ENCODE data around the gene CASZ1. TPM values are rescaled to one million over a fixed set of nuclear protein-coding genes. Genes with fewer than 3 reads are reported as not detected.

CASZ1 gene
- total RNA-seq, 1 experiment from 2014 or later = 27.8 TPM

DNA sequence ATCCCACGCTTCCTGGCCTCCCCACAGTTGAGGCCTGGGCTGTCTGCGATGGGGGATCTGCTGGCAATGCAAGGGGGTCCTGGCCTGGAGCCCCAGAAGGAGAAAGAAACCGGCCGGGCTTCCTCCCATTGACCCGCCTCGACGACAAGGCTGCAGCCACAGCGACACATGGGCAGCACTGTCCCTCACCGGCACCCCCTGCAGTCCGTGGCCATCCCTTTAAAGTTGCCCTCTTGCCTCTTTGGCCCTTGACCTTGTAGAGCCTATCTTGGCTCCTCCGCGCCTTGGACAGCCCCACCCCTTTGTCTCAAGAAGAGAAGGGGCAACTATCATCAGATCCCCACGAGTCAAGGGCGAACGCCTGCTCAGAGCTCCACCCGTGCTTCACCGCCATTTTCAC is 106.0 kb downstream of the CASZ1 start:
- H3K9me3 ChIP-seq (ENCODE audit: control insufficient read depth, insufficient read depth, low read depth, low read length) = no peaks in the 10 kb centered on the region
- peaks cover 36% of the 10 kb centered on the region for H3K4me1 ChIP-seq (ENCODE audit: control insufficient read depth, insufficient read depth, low read length)
- ATAC-seq (no peak), DNase-seq (ENCODE audit: low read depth, low spot score) (no peak)
- no peak overlapping the region for H3K4me3 ChIP-seq (ENCODE audit: low read depth in 2 of 2, low read length in 2 of 2)
- ChIA-PET CTCF (interaction anchor here (0.6 to 0.7 kb wide), 2 partner anchors 90 to 907 kb away, joined by 3 read pairs; no protein-coding TSS in a partner anchor), POLR2A (no interaction called here)
- TF ChIP-seq REST (IDR thresholded peaks at IDR 0.05; ENCODE audit: insufficient read depth in 1 of 2, low read depth in 2 of 2, low read length in 1 of 2) = no peak
- TF ChIP-seq, protein P1, sequence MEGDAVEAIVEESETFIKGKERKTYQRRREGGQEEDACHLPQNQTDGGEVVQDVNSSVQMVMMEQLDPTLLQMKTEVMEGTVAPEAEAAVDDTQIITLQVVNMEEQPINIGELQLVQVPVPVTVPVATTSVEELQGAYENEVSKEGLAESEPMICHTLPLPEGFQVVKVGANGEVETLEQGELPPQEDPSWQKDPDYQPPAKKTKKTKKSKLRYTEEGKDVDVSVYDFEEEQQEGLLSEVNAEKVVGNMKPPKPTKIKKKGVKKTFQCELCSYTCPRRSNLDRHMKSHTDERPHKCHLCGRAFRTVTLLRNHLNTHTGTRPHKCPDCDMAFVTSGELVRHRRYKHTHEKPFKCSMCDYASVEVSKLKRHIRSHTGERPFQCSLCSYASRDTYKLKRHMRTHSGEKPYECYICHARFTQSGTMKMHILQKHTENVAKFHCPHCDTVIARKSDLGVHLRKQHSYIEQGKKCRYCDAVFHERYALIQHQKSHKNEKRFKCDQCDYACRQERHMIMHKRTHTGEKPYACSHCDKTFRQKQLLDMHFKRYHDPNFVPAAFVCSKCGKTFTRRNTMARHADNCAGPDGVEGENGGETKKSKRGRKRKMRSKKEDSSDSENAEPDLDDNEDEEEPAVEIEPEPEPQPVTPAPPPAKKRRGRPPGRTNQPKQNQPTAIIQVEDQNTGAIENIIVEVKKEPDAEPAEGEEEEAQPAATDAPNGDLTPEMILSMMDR (IDR thresholded peaks at IDR 0.05) = no peak
- TF ChIP-seq TCF7L2 (IDR thresholded peaks at IDR 0.05; ENCODE audit: low read depth, low read length) = no peak
- TF ChIP-seq POLR2AphosphoS5 (IDR thresholded peaks at IDR 0.05; ENCODE audit: low read depth, low read length) = no peak
- TF ChIP-seq SIN3A (IDR thresholded peaks at IDR 0.05; ENCODE audit: borderline replicate concordance, insufficient read depth, low read depth, low read length) = no peak
- no peaks in the 10 kb centered on the region for H3K27me3 ChIP-seq (ENCODE audit: control insufficient read depth, insufficient read depth, low read length)
- intact Hi-C loops (cut with micrococcal nuclease; ENCODE audit: unreplicated experiment) (loop anchor here (5.0 kb wide), 3 partner anchors 102 to 252 kb away; no protein-coding TSS in a partner anchor), in situ Hi-C loops (cut with HindIII; ENCODE audit: low pct_unique_long_range_greater_than_20kb, low sequenced_read_pairs) (no loop called here)
- H3K27ac ChIP-seq (ENCODE audit: low read length) = no peak overlapping the region
- BruUV-seq (replicated peaks) = no TSS peak
- H3K36me3 ChIP-seq (ENCODE audit: control insufficient read depth, insufficient read depth, low read length) = no peaks in the 10 kb centered on the region

DNA sequence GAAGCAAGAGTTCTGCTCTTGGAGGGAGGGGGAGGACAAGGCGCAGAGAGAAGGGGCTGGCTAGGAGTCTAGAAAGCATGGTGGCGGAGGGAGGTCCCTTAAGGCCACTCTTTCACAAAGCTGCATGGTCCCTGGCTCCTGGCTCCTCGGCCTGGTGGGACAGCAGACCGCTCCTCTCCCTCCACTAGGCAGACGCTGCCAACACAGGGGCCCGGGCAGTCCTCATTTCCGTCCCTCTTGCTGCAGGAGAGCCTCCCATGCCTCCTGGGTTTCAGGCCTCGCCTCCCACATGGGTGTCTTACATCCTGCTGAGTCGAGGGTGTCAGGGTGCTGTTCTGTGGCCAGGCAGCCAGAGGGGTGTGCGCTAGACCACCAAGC is 108.0 kb downstream of the CASZ1 start:
- TF ChIP-seq, protein P1 (IDR thresholded peaks at IDR 0.05) = no peak
- TF ChIP-seq TCF7L2 (IDR thresholded peaks at IDR 0.05; ENCODE audit: low read depth, low read length) (no peak), REST (IDR thresholded peaks at IDR 0.05; ENCODE audit: insufficient read depth in 1 of 2, low read depth in 2 of 2, low read length in 1 of 2) (no peak), POLR2AphosphoS5 (IDR thresholded peaks at IDR 0.05; ENCODE audit: low read depth, low read length) (no peak), SIN3A (IDR thresholded peaks at IDR 0.05; ENCODE audit: borderline replicate concordance, insufficient read depth, low read depth, low read length) (no peak)
- Histone ChIP-seq H3K4me1 (ENCODE audit: control insufficient read depth, insufficient read depth, low read length) (peaks cover 36% of the 10 kb centered on the region), H3K27ac (ENCODE audit: low read length) (no peak overlapping the region), H3K27me3 (ENCODE audit: control insufficient read depth, insufficient read depth, low read length) (no peaks in the 10 kb centered on the region), H3K4me3 (ENCODE audit: low read depth in 2 of 2, low read length in 2 of 2) (no peak overlapping the region), H3K36me3 (ENCODE audit: control insufficient read depth, insufficient read depth, low read length) (no peaks in the 10 kb centered on the region), H3K9me3 (ENCODE audit: control insufficient read depth, insufficient read depth, low read depth, low read length) (no peaks in the 10 kb centered on the region)
- in situ Hi-C loops (cut with HindIII; ENCODE audit: low pct_unique_long_range_greater_than_20kb, low sequenced_read_pairs) = no loop called here
- POLR2A ChIA-PET = no interaction called here
- DNase-seq (ENCODE audit: low read depth, low spot score) = no peak
- BruUV-seq (replicated peaks) = no TSS peak
- CTCF ChIA-PET = no interaction called here
- ATAC-seq = no peak
- intact Hi-C loops (cut with micrococcal nuclease; ENCODE audit: unreplicated experiment) = loop anchor here (5.0 kb wide), 1 partner anchor 161 kb away; no protein-coding TSS in a partner anchor

Measured in Panc1 (cell line).